Spleen (tissue), 7 donors: Measurements from ENCODE around the gene TNPO2.

Source experiments
- CTCF ChIP-seq, 11 experiments: fragments of 200-600 bp in 7 of 11; fragments of 450-650 bp in 4 of 11; sonication (generic) in 4 of 11; IDR thresholded peaks in 8 of 11; conservative IDR thresholded peaks in 3 of 11; 1 replicate in 7 of 11; 2 replicates in 4 of 11; pipeline versions ENCODE4 v1.4.0 to v1.8.0; 2016 to 2021; ENCODE audit warnings: antibody characterized with exemption in 11 of 11, inconsistent platforms in 4 of 11, mild to moderate bottlenecking in 1 of 11
- POLR2A ChIP-seq, 3 donors: fragments of 450-650 bp; IDR thresholded peaks; one replicate each; pipeline ENCODE4 v1.5.1; 2017; ENCODE audit warnings: antibody characterized with exemption in 3 of 3, mild to moderate bottlenecking in 1 of 3
- donor health status: DM: no; HTN: no; CAD: no; lungs with moderate emphysema.
- donor health status: DM: no; HTN: no; CAD: no.
- donor health status: DM: no; HTN: no; CAD: no.

GRCh38 chr19:12689012-12689411 is 34.7 kb downstream of the TNPO2 start:
- TF ChIP-seq POLR2A (IDR thresholded peaks at IDR 0.05) (no peak), CTCF (IDR thresholded peaks at IDR 0.05 in 8 of 11, conservative IDR thresholded peaks at IDR 0.05 in 3 of 11) (no peak)
